GM21723 (cell line): Measurements from ENCODE around the gene SGCD.

ENCODE experiments used
- ATAC-seq: cut with Tn5 transposase; IDR thresholded peaks from one replicate; pipeline ENCODE4 v1.9.1; 2021; ENCODE audit warnings: mild to moderate bottlenecking, moderate library complexity; ENCODE audit not compliant: unreplicated experiment

The SGCD gene

DNA sequence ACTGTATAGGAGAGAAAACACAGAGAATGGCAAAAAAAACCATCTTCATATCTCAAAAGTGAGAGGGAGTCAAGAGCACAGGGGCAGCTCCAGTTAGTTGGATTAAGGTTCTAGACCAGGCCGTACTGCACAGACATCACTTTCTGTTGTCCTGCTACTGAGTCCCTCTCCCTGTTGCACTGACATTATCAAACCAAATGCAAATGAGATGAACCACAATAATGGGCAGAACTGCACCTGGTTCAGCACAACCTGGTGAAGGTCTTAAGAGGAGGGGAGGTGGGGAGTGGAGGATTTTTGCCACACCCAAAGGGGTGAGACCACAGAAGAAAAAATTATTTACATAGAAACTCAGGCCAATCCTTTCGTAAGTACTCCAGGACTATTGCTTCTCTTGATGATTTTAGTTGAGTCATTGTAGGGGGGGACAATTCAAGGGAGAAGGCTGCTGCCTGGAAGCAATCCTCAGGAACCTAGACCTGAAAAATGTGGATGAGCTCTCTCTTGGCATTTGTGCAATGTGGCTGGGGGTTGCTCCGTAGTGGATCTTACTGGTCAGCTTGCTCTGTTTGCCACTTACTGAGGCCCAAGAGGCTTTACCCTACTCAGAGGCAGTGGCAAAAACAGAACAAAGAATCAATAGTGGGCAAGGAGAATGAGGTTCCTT is 428.6 kb downstream of the SGCD start:
- ATAC-seq, result no peak

DNA sequence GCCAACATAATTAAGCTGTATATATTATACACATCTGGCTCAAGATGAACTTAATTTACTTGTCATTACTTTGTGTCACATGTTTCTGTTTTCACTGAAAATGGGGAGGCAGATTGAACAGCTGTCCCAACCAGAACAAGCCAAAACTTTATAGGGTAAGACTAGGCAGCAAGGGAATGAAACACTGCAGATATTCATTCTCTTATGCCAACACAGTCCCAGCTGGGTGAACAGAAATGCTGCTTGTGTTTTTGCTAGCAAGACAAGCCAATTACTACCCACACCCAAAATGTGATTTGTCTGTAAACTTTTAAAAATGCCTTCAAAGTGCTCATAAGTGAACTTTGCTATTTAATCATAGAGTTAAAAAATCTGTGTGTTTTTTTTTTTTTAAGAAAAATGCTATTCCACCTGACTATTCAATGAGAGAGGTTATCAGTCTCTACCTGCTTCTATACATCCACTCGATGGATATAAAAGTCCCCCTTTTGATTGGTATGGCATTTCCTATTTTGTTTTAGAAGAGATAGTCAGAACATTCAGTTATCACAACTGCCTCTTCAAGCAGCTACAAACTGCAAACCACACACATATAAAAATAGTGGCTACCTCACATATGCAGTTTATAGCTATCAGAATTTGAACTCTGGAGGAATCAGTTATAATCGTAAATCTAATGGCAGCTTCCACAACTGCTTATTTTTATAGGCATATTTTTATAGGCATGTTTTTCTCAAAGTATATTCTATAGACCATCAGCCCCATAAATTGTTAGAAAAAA is 431.2 kb downstream of the SGCD start:
- ATAC-seq, result no peak

DNA sequence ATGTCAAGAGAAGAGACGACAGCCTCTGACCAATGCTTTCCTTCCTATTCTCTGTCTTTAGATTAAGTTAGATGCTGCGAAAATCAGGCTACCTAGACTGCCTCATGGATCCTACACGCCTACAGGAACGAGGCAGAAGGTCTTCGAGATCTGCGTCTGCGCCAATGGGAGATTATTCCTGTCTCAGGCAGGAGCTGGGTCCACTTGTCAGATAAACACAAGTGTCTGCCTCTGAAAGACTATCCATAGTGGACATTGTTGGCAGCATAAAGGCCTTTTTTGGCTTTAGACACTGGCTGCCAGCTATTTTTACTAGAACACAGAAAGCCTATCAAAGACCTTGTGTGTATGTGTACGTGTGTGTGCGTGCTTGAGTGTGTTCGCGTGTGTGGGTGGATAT is 432.2 kb downstream of the SGCD start:
- no peak for ATAC-seq

GRCh38 chr5:156762771-156763170 is 435.8 kb downstream of the SGCD start:
- no peak for ATAC-seq

DNA sequence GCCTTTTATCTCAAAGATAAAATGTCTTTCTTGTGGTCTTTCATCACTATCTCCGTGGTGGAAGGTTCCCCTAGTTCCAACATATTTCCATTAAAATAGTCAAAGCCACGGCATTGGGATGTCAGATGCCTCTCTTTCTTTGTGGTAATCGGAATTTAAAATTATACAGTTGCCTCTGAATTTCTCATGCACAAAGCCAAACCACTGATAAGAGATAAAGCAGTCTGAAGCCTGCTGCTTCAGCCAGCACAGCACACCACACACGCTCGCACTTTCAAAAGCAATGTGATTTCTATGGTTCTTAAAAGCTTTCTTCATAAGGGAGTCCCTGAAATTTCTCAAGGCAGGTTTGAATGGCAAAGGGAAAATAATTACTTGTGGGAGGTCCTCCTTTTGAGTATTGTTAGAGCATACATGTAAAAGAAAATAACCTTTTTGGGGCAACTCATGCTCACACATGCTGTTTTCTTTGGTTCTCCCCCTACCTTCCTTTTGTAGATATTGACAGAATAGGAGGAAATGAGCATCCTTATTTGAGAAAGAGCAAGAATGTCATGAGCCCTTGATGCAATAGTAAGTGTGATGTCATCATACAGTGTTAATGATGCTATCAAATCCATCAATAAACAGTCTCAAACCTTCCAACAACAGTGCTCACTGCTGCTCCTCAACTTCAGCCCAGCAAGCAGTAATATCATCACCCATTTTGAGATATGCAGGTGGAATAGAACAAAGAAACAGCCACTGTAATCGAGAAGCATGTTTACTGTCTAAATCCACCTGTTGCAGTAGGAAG is 437.4 kb downstream of the SGCD start:
- ATAC-seq, result no peak

- ATAC-seq, result no peak
Observed at GRCh38 chr5:156774273-156774672, 447.3 kb downstream of the SGCD start.

GRCh38 chr5:156778139-156778706 is 451.3 kb downstream of the SGCD start:
- no peak for ATAC-seq

DNA sequence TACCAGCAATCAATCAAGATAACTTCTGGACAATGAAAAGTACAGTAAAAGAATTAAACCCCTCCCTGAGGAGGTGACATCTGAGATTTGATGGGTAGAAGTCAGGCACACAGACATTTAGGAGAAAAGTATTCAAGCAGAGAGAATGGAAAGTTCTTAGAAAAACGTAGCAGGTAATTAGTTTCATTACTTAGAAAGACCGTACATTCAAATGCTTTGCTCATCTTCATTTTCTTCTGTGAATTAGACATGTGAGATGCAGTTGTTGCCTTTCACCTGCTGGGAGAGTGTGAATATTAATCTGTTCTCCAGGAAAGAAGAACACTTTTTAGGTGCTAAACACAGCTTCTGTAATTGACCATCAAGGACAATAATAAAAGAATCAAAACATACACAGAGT is 451.8 kb downstream of the SGCD start:
- no peak for ATAC-seq

DNA sequence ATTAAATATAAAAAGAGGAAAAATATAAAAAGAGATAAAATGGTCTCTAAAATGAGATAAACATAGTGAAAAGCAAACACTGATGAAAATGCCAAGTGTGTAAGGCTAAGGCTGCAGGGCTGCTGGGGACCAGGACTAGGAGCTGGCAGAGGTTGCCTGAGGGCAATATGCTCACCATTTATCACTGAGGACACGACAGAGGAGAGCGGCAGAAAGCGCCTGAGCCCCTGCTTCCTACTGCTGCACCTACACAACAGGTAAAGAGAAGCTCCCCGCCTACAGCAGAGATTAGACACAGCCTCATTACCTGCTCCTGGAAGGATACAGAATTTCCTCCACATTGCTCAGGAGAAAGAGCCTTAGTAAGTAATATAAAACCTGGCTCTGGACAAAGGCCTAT is 452.5 kb downstream of the SGCD start:
- no peak for ATAC-seq

DNA sequence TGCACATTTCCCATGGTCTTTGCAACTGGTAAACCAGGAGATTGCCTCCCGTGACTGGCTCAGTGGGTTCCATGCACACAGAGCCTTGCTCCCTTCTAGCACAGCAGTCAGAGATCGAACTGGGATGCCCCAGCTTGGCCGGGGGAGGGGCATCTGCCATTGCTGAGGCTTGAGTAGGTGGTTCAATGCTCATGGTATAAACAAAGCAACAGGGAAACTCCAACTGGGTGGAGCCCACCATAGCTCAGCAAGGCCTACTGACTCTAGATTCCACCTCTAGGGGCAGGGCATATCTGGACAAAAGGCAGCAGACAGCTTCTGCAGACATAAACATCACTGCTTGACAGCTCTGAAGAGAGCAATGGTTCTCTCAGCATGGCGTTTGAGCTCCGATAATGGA is 456.1 kb downstream of the SGCD start:
- ATAC-seq, result no peak

DNA sequence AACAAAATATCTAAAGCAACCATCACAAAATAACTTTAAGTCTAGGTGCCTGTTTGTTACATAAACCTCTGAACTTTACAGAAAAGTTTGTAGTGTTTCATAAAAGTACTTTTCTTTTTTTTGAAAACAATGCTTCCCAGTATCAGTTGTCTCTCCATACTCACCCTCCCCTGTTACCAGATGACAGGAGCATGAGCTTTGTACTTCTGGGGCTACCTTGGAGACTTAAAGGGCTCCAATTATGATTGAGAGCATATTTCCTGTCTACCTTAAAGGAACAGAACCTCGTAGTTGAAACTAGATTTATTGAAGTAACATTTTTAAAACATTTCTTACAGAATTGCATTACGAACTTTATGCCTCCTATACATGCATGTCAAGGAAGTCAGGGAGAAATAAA is 467.7 kb downstream of the SGCD start:
- no peak for ATAC-seq

GRCh38 chr5:156798201-156798600 is 471.2 kb downstream of the SGCD start:
- ATAC-seq, result no peak

GRCh38 chr5:156799171-156799570 is 472.2 kb downstream of the SGCD start:
- ATAC-seq, result no peak

GRCh38 chr5:156800929-156801328 is 474.0 kb downstream of the SGCD start:
- no peak for ATAC-seq

GRCh38 chr5:156802501-156802900 is 475.5 kb downstream of the SGCD start:
- ATAC-seq, result no peak

GRCh38 chr5:156803404-156803803 is 476.4 kb downstream of the SGCD start:
- no peak for ATAC-seq

GRCh38 chr5:156812959-156813358 is 486.0 kb downstream of the SGCD start:
- no peak for ATAC-seq

- no peak for ATAC-seq
Observed at GRCh38 chr5:156815988-156816599, 489.1 kb downstream of the SGCD start.
